Sigmoid colon (tissue), 4 donors: ENCODE results near the gene TUBG2.

Experiments
- CTCF ChIP-seq, 4 experiments: fragments of 450-650 bp in 3 of 4; fragments of 200-600 bp in 1 of 4; IDR thresholded peaks; one replicate each; pipeline ENCODE4 v1.5.1; 2016 to 2019; ENCODE audit warnings: antibody characterized with exemption in 4 of 4, mild to moderate bottlenecking in 3 of 4, moderate library complexity in 2 of 4
- EP300 ChIP-seq, 4 donors: sonication (generic); formaldehyde crosslinking; IDR thresholded peaks; one replicate each; pipeline ENCODE4 v1.6.1; 2017; ENCODE audit warnings: antibody characterized with exemption in 4 of 4
- POLR2A ChIP-seq, 2 donors: fragments of 450-650 bp; IDR thresholded peaks; one replicate each; pipeline ENCODE4 v1.6.1; 2016; ENCODE audit warnings: antibody characterized with exemption in 2 of 2, mild to moderate bottlenecking in 2 of 2, moderate library complexity in 2 of 2

DNA sequence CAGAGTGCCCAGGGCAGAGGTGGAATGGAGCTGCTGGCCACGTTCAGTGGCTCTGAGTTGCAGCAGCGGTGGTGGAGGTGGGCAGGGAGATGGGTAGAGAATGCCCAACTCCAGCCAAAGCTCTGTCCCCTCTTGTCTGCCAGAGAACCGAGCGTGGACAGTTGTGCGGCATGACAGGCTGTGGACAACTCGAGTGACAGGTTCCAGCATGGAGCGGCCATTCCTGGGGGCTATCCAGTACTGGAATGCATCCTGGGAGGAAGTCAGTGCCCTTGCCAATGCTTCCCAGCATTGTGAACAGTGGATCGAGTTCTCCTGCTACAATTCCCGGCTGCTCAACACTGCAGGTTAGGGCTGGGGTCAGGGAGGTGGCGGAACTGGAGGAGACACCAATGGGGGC lies 31.5 kb downstream of the TUBG2 start:
- TF ChIP-seq CTCF (IDR thresholded peaks at IDR 0.05) (no peak), EP300 (IDR thresholded peaks at IDR 0.05) (no peak), POLR2A (IDR thresholded peaks at IDR 0.05) (no peak)
